MCF 10A (cell line): ENCODE results near the gene NHERF2. TPM values are rescaled to one million over a fixed set of nuclear protein-coding genes. Genes with fewer than 3 reads are reported as not detected.

ENCODE experiments used
- BruUV-seq: library from RNA; stranded (reverse); fragments of 400-500 nt; replicated peaks from 2 replicates; lab custom pipeline; 2021; lab: Mats Ljungman, UMichigan
- CTCF ChIA-PET: fragments of 300-600 bp; sonication (Branson Sonifier 250); formaldehyde crosslinking; extraction: SDS; loops from one replicate; lab custom pipeline; 2021; ENCODE audit warnings: antibody characterized with exemption, inconsistent platforms; lab: Yijun Ruan, JAX
- POLR2A ChIA-PET: fragments of 300-600, 350-650 bp; sonication (Branson Sonifier 250); formaldehyde crosslinking; extraction: SDS; loops from one replicate; lab custom pipeline; 2020; ENCODE audit warnings: antibody characterized with exemption, inconsistent platforms; lab: Yijun Ruan, JAX
- DNase-seq: peaks from one replicate; pipeline ENCODE4 v3.0.0-alpha.2; 2018; ENCODE audit not compliant: unreplicated experiment
- H3K27ac Mint-ChIP-seq: one replicate; pipeline ENCODE4 v1.8.0; 2022; ENCODE audit warnings: mild to moderate bottlenecking, low read depth, mixed read lengths; ENCODE audit not compliant: unreplicated experiment
- H3K27me3 Mint-ChIP-seq: one replicate; pipeline ENCODE4 v1.8.0; 2022; ENCODE audit warnings: mixed read lengths; ENCODE audit not compliant: insufficient read depth, unreplicated experiment
- H3K36me3 Mint-ChIP-seq: one replicate; pipeline ENCODE4 v1.8.0; 2022; ENCODE audit warnings: mild to moderate bottlenecking, moderate library complexity, mixed read lengths; ENCODE audit not compliant: insufficient read depth, unreplicated experiment
- H3K4me1 Mint-ChIP-seq: one replicate; pipeline ENCODE4 v1.8.0; 2022; ENCODE audit warnings: mixed read lengths; ENCODE audit not compliant: insufficient read depth, unreplicated experiment
- H3K4me3 Mint-ChIP-seq: one replicate; pipeline ENCODE4 v1.8.0; 2022; ENCODE audit warnings: mild to moderate bottlenecking, moderate library complexity, mixed read lengths; ENCODE audit not compliant: unreplicated experiment
- H3K9me3 Mint-ChIP-seq: one replicate; pipeline ENCODE4 v1.8.0; 2022; ENCODE audit warnings: mixed read lengths; ENCODE audit not compliant: unreplicated experiment
- CTCF ChIP-seq: fragments of 200-600 bp; IDR thresholded peaks from one replicate; pipeline ENCODE4 v1.8.0; 2022; ENCODE audit warnings: antibody characterized with exemption, mild to moderate bottlenecking; ENCODE audit not compliant: unreplicated experiment
- intact Hi-C: fragments of 100-400 bp; cut with micrococcal nuclease; formaldehyde crosslinking; loops from 2 replicates; pipeline ENCODE4 v1.14.1; 2022
- total RNA-seq: library from RNA; stranded (reverse); gene quantifications from 2 replicates; pipeline ENCODE4 v1.2.3, GENCODE V29; 2022

The NHERF2 gene
- total RNA-seq, 1 experiment from 2014 or later = 14.5 TPM

GRCh38 chr16:2019518-2019920, 7.2 kb upstream of the NHERF2 start, which contains the start of gene NPW:
Gene NPW, plus strand, starts transcription at chr16:2019785.
- ChIA-PET POLR2A (interaction anchor here (0.7 to 2.5 kb wide), 5 partner anchors 10 to 135 kb away, joined by 3 to 7 read pairs (median 5); no protein-coding TSS in a partner anchor), CTCF (interaction anchor here (0.5 to 3.4 kb wide), 3 partner anchors 121 to 337 kb away, joined by 4 to 12 read pairs (median 4); no protein-coding TSS in a partner anchor)
- TF ChIP-seq CTCF = no peak
- H3K27ac Mint-ChIP-seq = no peak within 1 kb of the TSS
- BruUV-seq = no TSS peak
- peaks cover 7% of the 10 kb centered on the region for H3K36me3 Mint-ChIP-seq
- no peak for DNase-seq
- no peaks in the 10 kb centered on the region for H3K27me3 Mint-ChIP-seq
- intact Hi-C loops = no loop called here
- no peak within 1 kb of the TSS for H3K4me3 Mint-ChIP-seq
- no peaks in the 10 kb centered on the region for H3K9me3 Mint-ChIP-seq
- peaks cover 16% of the 10 kb centered on the region for H3K4me1 Mint-ChIP-seq

- CTCF ChIA-PET = interaction anchor here (0.5 to 1.0 kb wide), 4 partner anchors 118 to 337 kb away, joined by 3 to 4 read pairs (median 4); no protein-coding TSS in a partner anchor
- TF ChIP-seq CTCF = no peak
- BruUV-seq = no TSS peak
- Mint-ChIP-seq H3K4me1 (peaks cover 16% of the 10 kb centered on the region), H3K4me3 (no peak overlapping the region), H3K27me3 (no peaks in the 10 kb centered on the region), H3K9me3 (no peaks in the 10 kb centered on the region), H3K27ac (no peak overlapping the region), H3K36me3 (peaks cover 7% of the 10 kb centered on the region)
- DNase-seq = no peak
- POLR2A ChIA-PET = interaction anchor here (1.1 to 2.5 kb wide), 4 partner anchors 12 to 135 kb away, joined by 3 to 7 read pairs (median 6); no protein-coding TSS in a partner anchor
- intact Hi-C loops = no loop called here
Observed at GRCh38 chr16:2019921-2020831, 6.5 kb upstream of the NHERF2 start.

- CTCF ChIA-PET = interaction anchor here (0.5 to 1.7 kb wide), 16 partner anchors 9 to 187 kb away, joined by 3 to 19 read pairs (median 4); partner anchors contain the start of genes NTHL1, TSC2 and ZNF598
- Mint-ChIP-seq H3K9me3 (no peaks in the 10 kb centered on the region), H3K4me1 (peaks cover 9% of the 10 kb centered on the region), H3K4me3 (peak overlapping the region; percentile 18), H3K27me3 (no peaks in the 10 kb centered on the region), H3K27ac (peak overlapping the region; percentile 11), H3K36me3 (peaks cover 7% of the 10 kb centered on the region)
- POLR2A ChIA-PET = interaction anchor here (0.6 to 2.1 kb wide), 10 partner anchors 15 to 133 kb away, joined by 3 to 8 read pairs (median 4); partner anchors contain the start of genes NOXO1, NTHL1, TBL3 and TRAF7
- intact Hi-C loops = loop anchor here (2.0 kb wide), 2 partner anchors 34 to 118 kb away; no protein-coding TSS in a partner anchor
- no TSS peak for BruUV-seq
- DNase-seq = no peak
- no peak for TF ChIP-seq CTCF
Observed at GRCh38 chr16:2022723-2023091, 4.0 kb upstream of the NHERF2 start.
